Activated CD4-positive, alpha-beta T cell treated with anti-CD3 and anti-CD28 coated beads, Interleukin-2, amount 50 U/mL, for 1 hour (primary cell): ENCODE data around the gene ADAMTSL2.

Source experiments
- DNase-seq: peaks from one replicate; pipeline ENCODE4 v3.0.0-alpha.2; 2020

The ADAMTSL2 gene

GRCh38 chr9:133502112-133502511 lies 32.4 kb upstream of the ADAMTSL2 start:
- no peak for DNase-seq

GRCh38 chr9:133505186-133505830 lies 29.2 kb upstream of the ADAMTSL2 start:
- DNase-seq = no peak

- no peak for DNase-seq
These were observed 28.4 kb upstream of the ADAMTSL2 start for GRCh38 chr9:133505901-133506652.

- DNase-seq = no peak
These were observed 27.9 kb upstream of the ADAMTSL2 start for GRCh38 chr9:133506653-133507038.

- no peak for DNase-seq
These were observed 27.1 kb upstream of the ADAMTSL2 start for GRCh38 chr9:133507246-133507965.

GRCh38 chr9:133508046-133508445 lies 26.5 kb upstream of the ADAMTSL2 start:
- no peak for DNase-seq

- DNase-seq = no peak
These were observed 25.1 kb upstream of the ADAMTSL2 start for GRCh38 chr9:133509179-133510083.

- no peak for DNase-seq
These were observed 23.5 kb upstream of the ADAMTSL2 start for GRCh38 chr9:133510926-133511505.

GRCh38 chr9:133511607-133512006 lies 22.9 kb upstream of the ADAMTSL2 start:
- DNase-seq = no peak

GRCh38 chr9:133512253-133513213 lies 22.0 kb upstream of the ADAMTSL2 start:
- DNase-seq = no peak

GRCh38 chr9:133513214-133514100 lies 21.0 kb upstream of the ADAMTSL2 start:
- DNase-seq = no peak

- DNase-seq = no peak
These were observed 19.9 kb upstream of the ADAMTSL2 start for GRCh38 chr9:133514460-133515239.

- no peak for DNase-seq
These were observed 19.3 kb upstream of the ADAMTSL2 start for GRCh38 chr9:133515240-133515610.

GRCh38 chr9:133515615-133516255 lies 18.8 kb upstream of the ADAMTSL2 start:
- no peak for DNase-seq

GRCh38 chr9:133516256-133516960 lies 18.1 kb upstream of the ADAMTSL2 start:
- no peak for DNase-seq

GRCh38 chr9:133516961-133517350 lies 17.5 kb upstream of the ADAMTSL2 start:
- no peak for DNase-seq

- DNase-seq = no peak
These were observed 16.8 kb upstream of the ADAMTSL2 start for GRCh38 chr9:133517711-133518110.

- no peak for DNase-seq
These were observed 16.3 kb upstream of the ADAMTSL2 start for GRCh38 chr9:133518200-133518599.
